Neural progenitor cell (in vitro differentiated cells): Measurements from ENCODE around the gene MAP9. TPM values are rescaled to one million over a fixed set of nuclear protein-coding genes. Genes with fewer than 3 reads are reported as not detected.

Experiments used
- DNase-seq: peaks from one replicate; pipeline ENCODE4 v3.0.0-alpha.2; 2016; ENCODE audit warnings: low spot score
- H2AFZ ChIP-seq: fragments of 200-600 bp; sonication (generic); replicated peaks from 2 replicates; pipeline ENCODE4 v1.6.1; 2016; ENCODE audit warnings: antibody characterized with exemption
- H3F3A ChIP-seq: fragments of 200-600 bp; sonication (generic); 2 replicates; pipeline ENCODE4 v1.6.1; 2016; ENCODE audit warnings: antibody characterized with exemption, low read depth
- H3K27ac ChIP-seq: fragments of 200-600 bp; sonication (generic); 2 replicates; pipeline ENCODE4 v1.5.1; 2016; ENCODE audit warnings: mild to moderate bottlenecking
- H3K27me3 ChIP-seq: fragments of 200-600 bp; sonication (generic); 2 replicates; pipeline ENCODE4 v1.6.1; 2016; ENCODE audit warnings: mild to moderate bottlenecking, moderate library complexity
- H3K36me3 ChIP-seq: fragments of 200-600 bp; sonication (generic); 2 replicates; pipeline ENCODE4 v1.5.1; 2016
- H3K4me1 ChIP-seq: fragments of 200-600 bp; sonication (generic); 2 replicates; pipeline ENCODE4 v1.6.1; 2016; ENCODE audit warnings: mixed run types
- H3K4me2 ChIP-seq: fragments of 200-600 bp; sonication (generic); 2 replicates; pipeline ENCODE4 v1.6.1; 2016
- H3K4me3 ChIP-seq: fragments of 200-600 bp; sonication (generic); 2 replicates; pipeline ENCODE4 v1.5.1; 2016
- H3K79me2 ChIP-seq: fragments of 200-600 bp; sonication (generic); 2 replicates; pipeline ENCODE4 v1.6.1; 2016; ENCODE audit warnings: low read depth
- H3K9ac ChIP-seq: fragments of 200-600 bp; sonication (generic); 2 replicates; pipeline ENCODE4 v1.6.1; 2016
- H3K9me3 ChIP-seq: fragments of 200-600 bp; sonication (generic); 2 replicates; pipeline ENCODE4 v1.5.1; 2016; ENCODE audit warnings: low read depth
- H4K20me1 ChIP-seq: fragments of 200-600 bp; sonication (generic); 2 replicates; pipeline ENCODE4 v1.6.1; 2016; ENCODE audit warnings: low read depth
- H3K27ac Mint-ChIP-seq: 3 replicates; pipeline ENCODE4 v1.8.0; 2021; ENCODE audit warnings: mixed read lengths
- H3K27me3 Mint-ChIP-seq: 2 replicates; pipeline ENCODE4 v1.8.0; 2022; ENCODE audit warnings: low read depth, mild to moderate bottlenecking, inconsistent platforms, moderate library complexity, mixed read lengths; ENCODE audit not compliant: insufficient read depth
- H3K36me3 Mint-ChIP-seq: 3 replicates; pipeline ENCODE4 v1.8.0; 2021; ENCODE audit warnings: mixed read lengths
- H3K4me1 Mint-ChIP-seq: 3 replicates; pipeline ENCODE4 v1.8.0; 2021; ENCODE audit warnings: mixed read lengths
- H3K4me3 Mint-ChIP-seq: 3 replicates; pipeline ENCODE4 v1.8.0; 2021; ENCODE audit warnings: mild to moderate bottlenecking, moderate library complexity, mixed read lengths
- H3K9me3 Mint-ChIP-seq: 3 replicates; pipeline ENCODE4 v1.8.0; 2020; ENCODE audit warnings: mixed read lengths
- EZH2 ChIP-seq: fragments of 200-600 bp; sonication (generic); IDR thresholded peaks from 2 replicates; pipeline ENCODE4 v1.6.1; 2017; ENCODE audit warnings: antibody characterized with exemption, mild to moderate bottlenecking, moderate library complexity
- EZH2phosphoT487 ChIP-seq: fragments of 200-600 bp; sonication (generic); IDR thresholded peaks from 2 replicates; pipeline ENCODE4 v1.6.1; 2017; ENCODE audit warnings: antibody characterized with exemption
- total RNA-seq: library from RNA; depleted of rRNA; stranded (reverse); fragments of >200 nt; gene quantifications from 2 replicates; pipeline ENCODE4 v1.2.3, GENCODE V29; 2015; ENCODE audit warnings: low replicate concordance
- TF ChIP-seq, protein P1 (sequence below): fragments of 200-600 bp; sonication (generic); IDR thresholded peaks from 2 replicates; pipeline ENCODE4 v1.5.1; 2017; ENCODE audit warnings: antibody characterized with exemption, mild to moderate bottlenecking

Gene MAP9
- total RNA-seq, 1 donor from 2014 or later = 29.1 TPM

DNA sequence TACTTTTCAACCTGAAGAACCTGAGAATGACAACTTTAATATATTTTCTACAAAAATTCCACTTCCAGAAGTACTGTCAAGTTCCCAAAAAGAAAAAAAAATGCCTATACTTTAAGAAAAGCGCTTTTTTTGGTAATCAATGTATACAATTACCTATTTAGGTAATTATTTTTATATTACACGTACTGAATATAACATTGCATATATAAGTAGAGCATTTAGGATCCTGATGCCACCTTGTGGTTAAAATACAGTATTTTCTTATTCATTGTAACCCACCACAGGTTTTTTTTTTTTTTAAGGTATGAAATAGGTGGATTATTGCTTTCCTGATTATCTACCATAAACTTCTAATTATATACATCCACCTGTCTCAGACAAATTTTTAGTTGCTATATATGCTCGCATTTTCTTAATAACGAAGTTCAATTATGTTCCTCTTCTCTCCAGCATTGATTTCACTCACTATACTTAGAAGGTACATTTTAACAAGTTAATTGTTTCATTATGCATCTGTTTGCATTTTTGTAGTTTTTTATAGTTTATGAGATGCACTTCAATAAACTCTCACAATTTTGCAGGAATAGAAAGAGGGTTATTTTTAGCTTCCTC, 5.2 kb downstream of the MAP9 start:
- Histone ChIP-seq H3K9ac (no peak overlapping the region), H3K9me3 (no peaks in the 10 kb centered on the region), H2AFZ (no peak overlapping the region), H4K20me1 (no peaks in the 10 kb centered on the region), H3K4me1 (peaks cover 23% of the 10 kb centered on the region), H3K27me3 (no peaks in the 10 kb centered on the region), H3K36me3 (peaks cover 8% of the 10 kb centered on the region), H3K4me3 (no peak overlapping the region), H3K79me2 (peaks cover 23% of the 10 kb centered on the region), H3K27ac (no peak overlapping the region), H3F3A (peaks cover 17% of the 10 kb centered on the region), H3K4me2 (no peak overlapping the region)
- Mint-ChIP-seq H3K4me3 (no peak overlapping the region), H3K27me3 (no peaks in the 10 kb centered on the region), H3K27ac (no peak overlapping the region), H3K4me1 (peaks cover 16% of the 10 kb centered on the region), H3K9me3 (peaks cover 2% of the 10 kb centered on the region), H3K36me3 (peaks cover 15% of the 10 kb centered on the region)
- TF ChIP-seq, protein P1, sequence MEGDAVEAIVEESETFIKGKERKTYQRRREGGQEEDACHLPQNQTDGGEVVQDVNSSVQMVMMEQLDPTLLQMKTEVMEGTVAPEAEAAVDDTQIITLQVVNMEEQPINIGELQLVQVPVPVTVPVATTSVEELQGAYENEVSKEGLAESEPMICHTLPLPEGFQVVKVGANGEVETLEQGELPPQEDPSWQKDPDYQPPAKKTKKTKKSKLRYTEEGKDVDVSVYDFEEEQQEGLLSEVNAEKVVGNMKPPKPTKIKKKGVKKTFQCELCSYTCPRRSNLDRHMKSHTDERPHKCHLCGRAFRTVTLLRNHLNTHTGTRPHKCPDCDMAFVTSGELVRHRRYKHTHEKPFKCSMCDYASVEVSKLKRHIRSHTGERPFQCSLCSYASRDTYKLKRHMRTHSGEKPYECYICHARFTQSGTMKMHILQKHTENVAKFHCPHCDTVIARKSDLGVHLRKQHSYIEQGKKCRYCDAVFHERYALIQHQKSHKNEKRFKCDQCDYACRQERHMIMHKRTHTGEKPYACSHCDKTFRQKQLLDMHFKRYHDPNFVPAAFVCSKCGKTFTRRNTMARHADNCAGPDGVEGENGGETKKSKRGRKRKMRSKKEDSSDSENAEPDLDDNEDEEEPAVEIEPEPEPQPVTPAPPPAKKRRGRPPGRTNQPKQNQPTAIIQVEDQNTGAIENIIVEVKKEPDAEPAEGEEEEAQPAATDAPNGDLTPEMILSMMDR = peak; percentile 68
- no peak for TF ChIP-seq EZH2
- peak; percentile 35 for DNase-seq

DNA sequence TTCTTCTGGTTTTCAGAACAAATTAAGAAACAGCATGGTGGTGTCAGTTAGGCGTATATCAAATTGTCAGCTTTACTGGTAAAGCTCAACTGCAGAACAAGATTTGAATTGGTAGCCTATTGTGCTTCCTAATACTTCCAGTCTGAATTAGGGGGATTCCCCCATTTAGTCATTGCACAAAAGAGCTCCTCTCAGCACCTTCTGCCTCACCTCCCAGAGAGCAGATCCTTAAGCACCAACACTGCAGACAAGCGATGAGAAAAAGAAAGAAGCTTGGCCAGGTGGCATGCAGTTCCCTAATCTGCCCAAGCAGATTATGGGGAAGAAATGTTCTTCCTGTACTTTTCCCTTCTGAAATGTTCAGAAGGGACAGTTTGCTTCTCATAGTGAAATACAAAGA, 9.2 kb downstream of the MAP9 start:
- Histone ChIP-seq H3F3A (peaks cover 17% of the 10 kb centered on the region), H3K36me3 (no peaks in the 10 kb centered on the region), H3K9me3 (no peaks in the 10 kb centered on the region), H3K27me3 (no peaks in the 10 kb centered on the region), H3K9ac (no peak overlapping the region), H4K20me1 (no peaks in the 10 kb centered on the region), H2AFZ (no peak overlapping the region), H3K4me1 (peaks cover 12% of the 10 kb centered on the region), H3K4me3 (no peak overlapping the region), H3K27ac (peak overlapping the region; percentile 4), H3K79me2 (no peaks in the 10 kb centered on the region), H3K4me2 (peak overlapping the region; percentile 32)
- Mint-ChIP-seq H3K9me3 (peaks cover 2% of the 10 kb centered on the region), H3K27me3 (no peaks in the 10 kb centered on the region), H3K4me3 (no peak overlapping the region), H3K36me3 (peaks cover 28% of the 10 kb centered on the region), H3K27ac (no peak overlapping the region), H3K4me1 (no peaks in the 10 kb centered on the region)
- TF ChIP-seq, protein P1 = no peak
- TF ChIP-seq EZH2 = no peak
- no peak for TF ChIP-seq EZH2phosphoT487
- peak; percentile 43 for DNase-seq

DNA sequence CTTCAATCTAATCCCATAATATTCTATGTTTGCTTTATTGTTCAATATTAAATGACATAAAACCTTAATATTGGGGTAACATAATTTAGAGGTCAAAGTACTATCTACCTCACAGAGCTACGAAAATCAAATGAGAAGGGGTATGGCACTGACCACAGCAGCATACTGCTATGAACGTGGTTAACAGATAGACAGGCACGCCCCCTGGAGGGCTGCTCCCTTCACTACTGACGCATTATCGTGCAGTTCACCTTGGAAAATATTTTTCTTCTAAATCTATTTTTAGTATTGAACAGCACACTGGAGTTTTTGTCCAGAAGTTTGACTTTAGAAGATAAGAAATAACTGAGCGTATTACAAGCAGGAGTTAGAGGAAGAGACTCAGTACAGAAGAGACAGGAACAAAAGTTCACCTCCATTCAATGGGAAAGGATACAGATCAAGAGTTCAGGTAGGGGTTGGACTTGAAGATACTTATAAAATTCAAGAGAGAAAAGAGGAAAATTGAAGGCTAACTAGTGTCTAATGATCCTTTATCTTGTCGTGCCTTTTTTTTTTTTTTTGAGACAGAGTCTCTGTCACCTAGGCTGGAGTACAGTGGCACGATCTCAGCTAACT, 22.7 kb downstream of the MAP9 start:
- no peaks in the 10 kb centered on the region for H3F3A ChIP-seq
- no peaks in the 10 kb centered on the region for H3K27me3 ChIP-seq
- no peak overlapping the region for H3K4me2 ChIP-seq
- Mint-ChIP-seq H3K9me3 (no peaks in the 10 kb centered on the region), H3K4me1 (no peaks in the 10 kb centered on the region), H3K27me3 (no peaks in the 10 kb centered on the region), H3K4me3 (no peak overlapping the region), H3K27ac (no peak overlapping the region), H3K36me3 (peaks cover 12% of the 10 kb centered on the region)
- no peak overlapping the region for H3K4me3 ChIP-seq
- no peaks in the 10 kb centered on the region for H3K4me1 ChIP-seq
- no peaks in the 10 kb centered on the region for H3K9me3 ChIP-seq
- no peak overlapping the region for H3K27ac ChIP-seq
- no peaks in the 10 kb centered on the region for H4K20me1 ChIP-seq
- TF ChIP-seq, protein P1 = peak; percentile 93
- TF ChIP-seq EZH2 = no peak
- DNase-seq = peak; percentile 80
- no peaks in the 10 kb centered on the region for H3K79me2 ChIP-seq
- H2AFZ ChIP-seq = no peak overlapping the region
- H3K36me3 ChIP-seq = peaks cover 11% of the 10 kb centered on the region
- H3K9ac ChIP-seq = no peak overlapping the region
